Measurements from ENCODE around the gene SLC8A1.

GRCh38 chr2:40287195-40287594, 164.7 kb downstream of the SLC8A1 start:
- TF ChIP-seq CTCF (IDR thresholded peaks at IDR 0.05): no peak
- no peak for TF ChIP-seq POLR2A (IDR thresholded peaks at IDR 0.05)

Measured in breast epithelium (tissue), 3 donors.